B cell (primary cell): ENCODE measurements around the gene AHDC1. TPM values are rescaled to one million over a fixed set of nuclear protein-coding genes. Genes with fewer than 3 reads are reported as not detected.

Experiments
- ATAC-seq: fragments of 200-7000 bp; cut with Tn5 transposase; one replicate; pipeline ENCODE4 v1.10.0; 2021; ENCODE audit warnings: low read depth, mild to moderate bottlenecking, moderate number of reproducible peaks, moderate library complexity
- CTCF ChIA-PET: fragments of 350-600 bp; sonication (Branson Sonifier 250); formaldehyde crosslinking; loops from one replicate; lab custom pipeline; 2021; ENCODE audit warnings: antibody characterized with exemption, inconsistent platforms; lab: Charles Lee
- POLR2A ChIA-PET: fragments of 350-600 bp; sonication (Branson Sonifier 250); formaldehyde crosslinking; loops from one replicate; lab custom pipeline; 2021; ENCODE audit warnings: antibody characterized with exemption; lab: Charles Lee
- DNase-seq: peaks from one replicate; pipeline ENCODE4 v3.0.0; 2013
- H2AFZ ChIP-seq: 2 replicates; pipeline ENCODE4 v1.6.1; 2012; ENCODE audit warnings: mild to moderate bottlenecking, low read depth, low read length; ENCODE audit not compliant: insufficient read depth, poor library complexity, severe bottlenecking
- H3K27ac ChIP-seq, 2 donors: 1 replicate in 1 of 2; 2 replicates in 1 of 2; pipeline ENCODE4 v1.5.1; 2012 to 2013; ENCODE audit warnings: low read length in 2 of 2, mild to moderate bottlenecking in 2 of 2, moderate library complexity in 1 of 2
- H3K27me3 ChIP-seq, 4 experiments: fragments of 200-600 bp in 1 of 4; sonication (generic) in 1 of 4; replicated peaks in 1 of 4; 1 replicate in 2 of 4; 2 replicates in 2 of 4; pipeline versions ENCODE4 v1.6.1 to v1.7.0; 2013 to 2016; ENCODE audit warnings: low read length in 3 of 4, mild to moderate bottlenecking in 2 of 4, mixed read lengths in 1 of 4, moderate library complexity in 1 of 4; ENCODE audit not compliant: insufficient read depth in 4 of 4, control insufficient read depth in 3 of 4; ENCODE audit errors: control extremely low read depth in 1 of 4
- H3K36me3 ChIP-seq, 2 experiments: replicated peaks in 1 of 2; 1 replicate in 1 of 2; 2 replicates in 1 of 2; pipeline versions ENCODE4 v1.6.1 to v1.7.1; 2013; ENCODE audit warnings: low read length in 1 of 2; ENCODE audit not compliant: insufficient read depth in 2 of 2, control insufficient read depth in 1 of 2; ENCODE audit errors: control extremely low read depth in 1 of 2, extremely low read depth in 1 of 2
- H3K4me1 ChIP-seq, 2 donors: fragments of 200-600 bp in 1 of 2; sonication (generic) in 1 of 2; 1 replicate in 1 of 2; 2 replicates in 1 of 2; pipeline versions ENCODE4 v1.5.1 to v1.6.1; 2013 to 2017; ENCODE audit warnings: low read length in 2 of 2; ENCODE audit not compliant: control insufficient read depth in 2 of 2, insufficient read depth in 2 of 2
- H3K4me2 ChIP-seq: replicated peaks from 2 replicates; pipeline ENCODE3; 2012; ENCODE audit warnings: mild to moderate bottlenecking, low read depth, low read length; ENCODE audit not compliant: poor library complexity, severe bottlenecking
- H3K4me3 ChIP-seq, 5 experiments: fragments of 200-600 bp in 1 of 5; sonication (generic) in 1 of 5; 1 replicate in 3 of 5; 2 replicates in 2 of 5; pipeline versions ENCODE4 v1.5.1 to v1.7.0; 2011 to 2016; ENCODE audit warnings: low read length in 4 of 5, mild to moderate bottlenecking in 4 of 5, low read depth in 2 of 5, control low read depth in 1 of 5, moderate library complexity in 1 of 5; ENCODE audit not compliant: insufficient read depth in 1 of 5; ENCODE audit errors: control extremely low read depth in 1 of 5, extremely low read depth in 1 of 5
- H3K79me2 ChIP-seq: fragments of 200-600 bp; sonication (generic); one replicate; pipeline ENCODE4 v1.6.0; 2016; ENCODE audit warnings: low read length; ENCODE audit not compliant: control insufficient read depth, insufficient read depth
- H3K9ac ChIP-seq: fragments of 200-600 bp; sonication (generic); 2 replicates; pipeline ENCODE4 v1.6.1; 2017; ENCODE audit warnings: mild to moderate bottlenecking, low read length, moderate library complexity
- H3K9me3 ChIP-seq, 3 donors: one replicate each; pipeline versions ENCODE4 v1.6.1 to v1.7.1; 2013; ENCODE audit warnings: low read length in 2 of 3; ENCODE audit not compliant: control insufficient read depth in 2 of 3, insufficient read depth in 1 of 3; ENCODE audit errors: control extremely low read depth in 1 of 3
- H4K20me1 ChIP-seq: 2 replicates; pipeline ENCODE4 v1.6.0; 2012; ENCODE audit warnings: mild to moderate bottlenecking, low read length; ENCODE audit not compliant: insufficient read depth, control insufficient read depth, poor library complexity, severe bottlenecking
- H3K27ac Mint-ChIP-seq: one replicate; pipeline ENCODE4 v1.8.0; 2021; ENCODE audit warnings: mixed read lengths
- H3K27me3 Mint-ChIP-seq: one replicate; pipeline ENCODE4 v1.8.0; 2021; ENCODE audit warnings: mixed read lengths
- H3K4me1 Mint-ChIP-seq: one replicate; pipeline ENCODE4 v1.8.0; 2021; ENCODE audit warnings: mixed read lengths
- H3K4me3 Mint-ChIP-seq: one replicate; pipeline ENCODE4 v1.8.0; 2021; ENCODE audit warnings: mixed read lengths
- H3K9me3 Mint-ChIP-seq: one replicate; pipeline ENCODE4 v1.8.0; 2022; ENCODE audit warnings: mixed read lengths; ENCODE audit not compliant: insufficient read depth
- EZH2 ChIP-seq: IDR thresholded peaks from 2 replicates; pipeline ENCODE4 v1.6.1; 2012; ENCODE audit warnings: borderline replicate concordance, low read depth, mild to moderate bottlenecking, moderate library complexity, low read length; ENCODE audit not compliant: insufficient read depth, poor library complexity, severe bottlenecking
- WGBS: methylation state at CpG from one replicate; pipeline ENCODE4 v1.1.5; 2013; ENCODE audit warnings: missing lambda C conversion rate; ENCODE audit not compliant: insufficient coverage; 5-methylcytosine and 5-hydroxymethylcytosine counted together
- intact Hi-C: fragments of 100-400 bp; cut with micrococcal nuclease; formaldehyde crosslinking; loops from one replicate; pipeline ENCODE4 v1.10.0; 2022
- polyA plus RNA-seq: library from polyadenylated mRNA; depleted of rRNA; stranded (reverse); fragments of >200 nt; gene quantifications from 2 replicates; pipeline ENCODE4 v1.2.3, GENCODE V29; 2012
- total RNA-seq, 2 donors: library from RNA; stranded (reverse); fragments of 120-200 nt in 1 of 2; gene quantifications; 1 replicate in 1 of 2; 2 replicates in 1 of 2; pipeline versions ENCODE4 v1.2.3 to v1.2.4, GENCODE V29; 2013 to 2022
- TF ChIP-seq, protein P1 (sequence below): fragments of 200-600 bp; IDR thresholded peaks from one replicate; pipeline ENCODE4 v1.8.0; 2022; ENCODE audit warnings: antibody characterized with exemption, mild to moderate bottlenecking

AHDC1 gene
- total and polyA plus RNA-seq, 2 donors (not counting 1 experiment from before 2014, with no cell fraction given): 6.2 to 32.0 TPM

DNA sequence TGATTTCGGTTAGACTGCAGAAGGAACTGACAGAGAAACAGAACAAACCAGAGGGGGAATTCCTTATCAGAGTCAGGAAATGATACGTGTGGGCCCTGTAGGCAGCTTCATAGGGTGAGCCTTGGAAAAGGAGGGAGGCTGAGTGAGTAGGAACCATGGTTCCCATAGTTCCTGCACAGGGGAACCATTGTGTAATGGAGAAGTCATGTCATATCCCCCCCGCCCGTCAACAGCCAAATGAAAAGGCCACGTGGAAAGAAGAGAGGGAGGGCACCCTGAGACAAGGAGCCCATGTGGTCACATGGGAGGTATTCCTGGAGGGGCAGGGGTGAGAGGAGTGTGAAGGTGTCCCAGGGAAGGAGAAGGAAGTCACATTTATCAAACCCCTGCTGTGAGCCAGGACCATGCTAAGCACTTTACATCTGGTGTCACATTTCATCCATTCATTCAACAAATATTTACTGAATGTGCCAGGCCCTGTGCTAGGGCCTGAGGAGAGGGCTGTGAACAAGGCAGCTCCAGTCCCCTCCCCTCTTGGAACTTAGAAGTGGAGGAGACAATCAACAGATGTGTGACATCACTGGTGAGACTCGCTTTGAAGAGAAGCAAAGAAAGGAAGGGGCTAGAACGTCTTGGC, 46.7 kb upstream of the AHDC1 start:
- WGBS: 64% methylated on average over 7 of the region's 7 CpGs
- no peaks in the 10 kb centered on the region for H3K9me3 ChIP-seq
- ChIA-PET POLR2A (interaction anchor here (1.4 kb wide), 1 partner anchor 8 kb away, joined by 5 read pairs; no protein-coding TSS in a partner anchor), CTCF (interaction anchor here (1.2 to 2.3 kb wide), 6 partner anchors 8 to 44 kb away, joined by 3 to 11 read pairs (median 6); no protein-coding TSS in a partner anchor)
- H3K36me3 ChIP-seq: no peaks in the 10 kb centered on the region
- H3K27me3 Mint-ChIP-seq: no peaks in the 10 kb centered on the region
- H3K79me2 ChIP-seq: no peaks in the 10 kb centered on the region
- intact Hi-C loops: no loop called here
- H3K4me3 ChIP-seq: no peak overlapping the region
- H3K9me3 Mint-ChIP-seq: no peaks in the 10 kb centered on the region
- H4K20me1 ChIP-seq: no peaks in the 10 kb centered on the region
- peak overlapping the region; percentile 53 for H3K27ac Mint-ChIP-seq
- peaks cover 0 to 6% of the 10 kb centered on the region in 2 donors for H3K4me1 ChIP-seq
- H3K9ac ChIP-seq: no peak overlapping the region
- ATAC-seq: no peak
- no peak overlapping the region for H3K4me2 ChIP-seq
- H2AFZ ChIP-seq: no peak overlapping the region
- no peak overlapping the region for H3K27ac ChIP-seq
- TF ChIP-seq, protein P1, sequence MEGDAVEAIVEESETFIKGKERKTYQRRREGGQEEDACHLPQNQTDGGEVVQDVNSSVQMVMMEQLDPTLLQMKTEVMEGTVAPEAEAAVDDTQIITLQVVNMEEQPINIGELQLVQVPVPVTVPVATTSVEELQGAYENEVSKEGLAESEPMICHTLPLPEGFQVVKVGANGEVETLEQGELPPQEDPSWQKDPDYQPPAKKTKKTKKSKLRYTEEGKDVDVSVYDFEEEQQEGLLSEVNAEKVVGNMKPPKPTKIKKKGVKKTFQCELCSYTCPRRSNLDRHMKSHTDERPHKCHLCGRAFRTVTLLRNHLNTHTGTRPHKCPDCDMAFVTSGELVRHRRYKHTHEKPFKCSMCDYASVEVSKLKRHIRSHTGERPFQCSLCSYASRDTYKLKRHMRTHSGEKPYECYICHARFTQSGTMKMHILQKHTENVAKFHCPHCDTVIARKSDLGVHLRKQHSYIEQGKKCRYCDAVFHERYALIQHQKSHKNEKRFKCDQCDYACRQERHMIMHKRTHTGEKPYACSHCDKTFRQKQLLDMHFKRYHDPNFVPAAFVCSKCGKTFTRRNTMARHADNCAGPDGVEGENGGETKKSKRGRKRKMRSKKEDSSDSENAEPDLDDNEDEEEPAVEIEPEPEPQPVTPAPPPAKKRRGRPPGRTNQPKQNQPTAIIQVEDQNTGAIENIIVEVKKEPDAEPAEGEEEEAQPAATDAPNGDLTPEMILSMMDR: no peak
- TF ChIP-seq EZH2: no peak
- no peak for DNase-seq
- no peaks in the 10 kb centered on the region for H3K27me3 ChIP-seq
- H3K4me1 Mint-ChIP-seq: peaks cover 10% of the 10 kb centered on the region
- no peak overlapping the region for H3K4me3 Mint-ChIP-seq

- no peak overlapping the region for H3K4me3 ChIP-seq
- H3K27me3 Mint-ChIP-seq: no peaks in the 10 kb centered on the region
- H3K4me1 ChIP-seq: peaks cover 0 to 6% of the 10 kb centered on the region in 2 donors
- no peaks in the 10 kb centered on the region for H4K20me1 ChIP-seq
- ChIA-PET POLR2A (interaction anchor here (0.6 to 1.4 kb wide), 2 partner anchors 8 to 29 kb away, joined by 5 to 7 read pairs; no protein-coding TSS in a partner anchor), CTCF (interaction anchor here (0.6 to 2.3 kb wide), 11 partner anchors 9 to 606 kb away, joined by 3 to 11 read pairs (median 5); no protein-coding TSS in a partner anchor)
- no peak overlapping the region for H3K27ac ChIP-seq
- intact Hi-C loops: no loop called here
- H3K9me3 ChIP-seq: no peaks in the 10 kb centered on the region
- WGBS: 67% methylated on average over 1 of the region's 1 CpG
- no peak overlapping the region for H3K27ac Mint-ChIP-seq
- no peaks in the 10 kb centered on the region for H3K27me3 ChIP-seq
- no peak for ATAC-seq
- no peak overlapping the region for H2AFZ ChIP-seq
- DNase-seq: no peak
- H3K36me3 ChIP-seq: no peaks in the 10 kb centered on the region
- H3K4me1 Mint-ChIP-seq: peaks cover 10% of the 10 kb centered on the region
- H3K79me2 ChIP-seq: no peaks in the 10 kb centered on the region
- H3K4me2 ChIP-seq: no peak overlapping the region
- H3K4me3 Mint-ChIP-seq: no peak overlapping the region
- H3K9ac ChIP-seq: no peak overlapping the region
- no peaks in the 10 kb centered on the region for H3K9me3 Mint-ChIP-seq
- no peak for TF ChIP-seq EZH2
- TF ChIP-seq, protein P1: no peak
Measured at GRCh38 chr1:27650171-27650538, 46.2 kb upstream of the AHDC1 start.
